ENCODE measurements around the gene SYNGR3.
"Not testable (repeated sequence)": the region's sequence is repeated elsewhere in the genome, so short reads cannot be mapped to it uniquely, and the experiment has no call there.

- TF ChIP-seq POLR2A (IDR thresholded peaks at IDR 0.05; ENCODE audit: low read length) = peak; percentile 4
- TF ChIP-seq GATA1 (IDR thresholded peaks at IDR 0.05; ENCODE audit: low read depth, low read length) = not testable (repeated sequence)
Measured at GRCh38 chr16:1962161-1963153, 27.3 kb upstream of the SYNGR3 start.

Measured in erythroblast (primary cell).